ENCODE measurements around the gene SIL1.
A peak's percentile ranks its signal among the peaks of the same experiment; 100 is the strongest.
"Not testable (repeated sequence)": the region's sequence is repeated elsewhere in the genome, so short reads cannot be mapped to it uniquely, and the experiment has no call there.

Gene SIL1

GRCh38 chr5:139104577-139105276 lies 93.4 kb downstream of the SIL1 start:
- DNase-seq, result no peak

- DNase-seq, result no peak
Observed at GRCh38 chr5:139103762-139104161, 94.4 kb downstream of the SIL1 start.

DNA sequence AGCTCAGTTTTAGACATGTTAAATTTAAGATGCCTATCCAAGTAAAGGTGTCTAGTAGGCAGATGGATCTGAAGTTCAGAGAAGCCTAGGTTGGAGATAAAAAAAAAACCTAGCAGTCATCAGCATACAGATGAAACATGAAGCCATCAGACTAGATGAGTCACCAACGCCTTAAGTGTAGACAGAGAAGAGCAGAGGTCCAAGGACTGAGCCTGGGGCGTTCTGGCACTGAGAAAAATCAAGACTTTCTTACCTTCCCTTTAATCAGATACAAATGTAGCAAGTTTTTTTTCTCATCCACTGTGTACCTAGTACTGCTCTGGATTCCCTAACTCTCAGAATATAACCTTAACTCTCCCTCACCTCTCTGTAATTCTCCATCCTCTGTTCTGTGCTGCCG lies 97.3 kb downstream of the SIL1 start:
- DNase-seq, result no peak

DNA sequence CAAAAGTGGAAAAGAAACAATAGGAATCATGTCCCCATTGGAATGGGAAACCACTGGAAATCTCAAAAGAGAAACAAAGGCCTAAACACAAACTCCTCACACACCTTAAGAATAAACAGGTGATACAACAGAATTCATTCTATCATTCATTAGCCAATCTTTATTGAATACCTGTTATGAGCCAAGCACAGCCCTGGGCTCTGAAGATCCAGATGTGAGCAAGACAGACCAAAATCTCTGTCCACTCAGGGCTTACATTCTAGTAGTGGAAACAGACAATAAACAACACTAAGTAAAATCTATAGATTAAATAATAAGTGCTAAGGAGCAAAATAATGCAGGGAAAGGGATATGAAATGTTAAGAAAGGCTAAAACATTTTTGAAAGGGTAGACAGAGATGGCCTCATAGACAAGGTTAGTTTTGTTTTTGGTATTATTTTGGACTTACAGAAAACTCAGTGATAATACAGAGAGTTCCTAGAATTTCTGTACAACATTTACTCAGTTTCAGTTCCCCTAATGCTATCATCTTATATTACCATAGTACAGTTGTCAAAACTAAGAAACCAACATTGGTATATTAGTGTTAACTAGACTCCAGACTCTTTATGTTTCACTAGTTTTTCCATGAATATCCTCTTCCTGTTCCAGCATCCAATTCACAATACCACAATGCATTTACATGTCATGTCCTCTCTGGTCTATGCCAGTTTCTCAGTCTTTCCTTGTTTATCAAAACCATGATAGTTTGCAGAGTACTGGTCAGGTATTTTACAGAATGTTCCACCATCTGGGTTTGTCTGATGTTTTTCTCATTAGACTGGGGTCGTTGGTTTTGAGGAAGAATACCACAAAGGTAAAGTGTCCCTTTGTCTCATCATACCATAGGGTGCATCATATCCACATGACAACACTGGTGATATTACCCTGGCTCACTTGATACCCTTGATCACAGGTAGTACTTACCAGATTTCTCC lies 103.7 kb downstream of the SIL1 start:
- DNase-seq, result peak; percentile 31 to 51

DNA sequence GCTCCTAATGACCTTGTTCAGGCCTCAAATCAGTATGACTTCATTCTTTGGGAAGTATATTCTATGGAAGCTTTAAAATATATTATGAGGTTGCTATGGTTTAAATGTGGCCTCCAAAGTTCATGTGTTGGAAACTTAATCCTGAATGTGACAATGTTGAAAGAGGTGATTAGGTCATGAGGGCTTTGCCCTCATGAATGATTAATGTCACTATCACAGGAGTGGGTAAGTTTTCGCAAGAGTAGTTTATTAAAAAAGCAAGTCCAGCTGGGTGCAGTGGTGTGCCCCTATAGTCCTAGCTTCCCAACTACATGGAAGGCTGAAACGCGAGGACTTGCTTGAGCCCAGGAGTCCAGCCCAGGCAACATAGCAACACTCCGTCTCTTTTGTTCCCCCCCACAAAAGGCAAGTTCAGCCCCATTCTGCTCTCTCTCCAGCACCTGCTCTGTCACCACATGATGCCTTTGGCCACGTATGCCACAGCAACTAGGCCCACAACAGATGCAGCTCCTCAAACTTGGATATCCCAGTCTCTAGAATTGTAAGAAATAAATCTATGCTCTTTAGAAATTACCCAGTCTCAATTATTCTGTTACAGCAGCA lies 105.3 kb downstream of the SIL1 start:
- DNase-seq, result peak in 1 of 2 donors; percentile 17

DNA sequence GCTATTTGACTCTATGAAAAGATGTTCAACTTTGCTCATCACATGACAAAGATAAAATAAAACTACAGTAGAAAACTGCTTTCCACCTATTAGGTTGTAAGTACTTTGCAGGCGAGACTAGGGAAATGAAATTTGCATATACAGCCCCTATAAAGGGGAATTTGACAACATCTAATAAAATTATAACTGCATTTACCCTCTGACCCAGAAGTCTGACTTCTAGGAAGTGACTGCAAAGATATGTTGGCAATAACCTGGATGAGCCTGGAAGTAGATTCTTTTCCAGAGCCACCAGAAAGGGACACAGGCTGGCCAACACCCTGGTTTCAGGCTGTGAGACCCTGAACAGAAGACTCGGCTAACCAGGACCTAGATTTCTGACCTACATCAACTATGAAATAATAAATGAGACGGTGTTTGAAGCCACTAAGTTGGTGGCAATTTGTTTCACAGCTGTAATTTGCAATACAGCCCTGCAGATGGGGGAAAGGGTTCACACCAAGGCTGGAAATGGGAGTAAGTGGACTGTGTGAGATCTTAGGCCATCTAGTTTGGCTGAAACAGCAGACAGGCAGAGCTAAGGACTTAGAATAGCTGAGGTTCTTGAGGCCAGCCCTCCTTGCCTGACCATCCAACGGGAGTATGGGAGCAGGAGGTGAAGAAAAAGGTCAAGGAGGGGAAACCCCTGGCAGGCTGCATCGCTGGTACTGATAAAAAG lies 106.6 kb downstream of the SIL1 start:
- DNase-seq, result no peak

GRCh38 chr5:139090581-139090980 lies 107.6 kb downstream of the SIL1 start:
- no peak for DNase-seq

DNA sequence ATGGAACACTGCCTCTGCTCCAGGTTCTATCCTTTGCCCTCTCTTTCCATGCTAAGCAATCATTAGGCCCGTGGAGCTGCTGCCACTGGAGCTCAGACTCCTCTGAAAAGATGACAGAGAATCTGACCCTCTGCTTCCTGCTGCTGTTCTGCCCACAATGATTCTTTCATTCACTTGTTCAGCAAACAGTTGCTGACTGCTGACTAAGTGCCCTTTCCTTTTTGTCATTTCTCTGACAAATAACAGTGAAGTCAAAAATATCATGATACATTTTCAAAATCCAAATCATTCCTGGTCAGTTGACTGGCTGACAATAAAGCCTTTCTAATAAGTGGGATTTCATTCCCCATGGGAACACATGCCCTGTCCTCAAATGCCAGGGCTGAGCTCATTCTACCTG lies 110.1 kb downstream of the SIL1 start:
- no peak for DNase-seq

- no peak for DNase-seq
Observed at GRCh38 chr5:139082813-139083498, 115.2 kb downstream of the SIL1 start.

DNA sequence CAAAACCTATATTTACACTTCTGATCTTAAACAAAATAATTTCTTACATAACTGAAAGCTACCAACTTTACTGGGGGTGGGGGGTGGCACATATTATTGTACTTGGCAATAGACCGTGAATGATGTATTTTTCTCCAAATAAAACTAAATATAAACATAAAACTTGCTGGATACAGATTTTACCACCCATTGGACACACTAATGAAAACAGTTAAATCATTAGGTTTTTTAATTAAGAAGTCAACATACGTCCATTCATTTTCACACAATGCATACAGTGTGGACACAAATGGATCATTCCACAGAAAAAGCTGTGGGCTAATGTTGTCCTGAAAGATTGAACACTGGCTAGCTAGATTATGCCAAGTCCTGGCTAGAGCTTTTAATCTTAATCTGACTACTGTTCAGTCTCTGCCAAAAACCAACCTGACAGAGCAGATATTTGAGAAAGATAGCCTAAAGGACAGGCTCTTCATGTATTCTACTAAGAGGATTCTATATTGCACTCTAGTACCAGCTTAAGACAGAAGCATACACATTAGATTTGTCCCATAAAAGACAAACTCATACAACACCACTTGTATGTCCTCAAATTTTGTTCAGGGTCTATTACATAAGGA lies 118.1 kb downstream of the SIL1 start:
- no peak for DNase-seq

GRCh38 chr5:139079225-139079990 lies 118.8 kb downstream of the SIL1 start:
- peak; percentile 35 to 45 for DNase-seq

GRCh38 chr5:139078345-139078744 lies 119.8 kb downstream of the SIL1 start:
- peak; percentile 28 to 34 for DNase-seq

- no peak for DNase-seq
Observed at GRCh38 chr5:139077899-139078298, 120.3 kb downstream of the SIL1 start.

DNA sequence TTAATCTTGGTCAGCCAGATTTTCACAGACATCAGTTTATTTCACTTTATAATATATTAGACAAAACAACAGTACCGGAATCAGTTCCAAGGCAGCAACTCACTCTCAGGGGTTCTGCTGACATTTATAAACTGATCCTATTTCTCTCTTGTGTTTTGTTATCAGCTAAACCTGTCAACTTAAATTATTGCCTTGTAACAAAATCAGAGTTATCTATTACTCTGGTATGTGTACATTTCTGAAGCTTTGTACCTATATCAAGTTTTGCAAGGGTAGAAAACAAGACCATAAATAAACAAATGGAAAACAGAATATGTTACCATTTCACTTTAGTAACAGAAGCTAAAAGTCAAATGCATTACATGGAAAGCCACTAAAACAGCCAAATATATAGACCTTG lies 122.1 kb downstream of the SIL1 start:
- DNase-seq, result no peak

DNA sequence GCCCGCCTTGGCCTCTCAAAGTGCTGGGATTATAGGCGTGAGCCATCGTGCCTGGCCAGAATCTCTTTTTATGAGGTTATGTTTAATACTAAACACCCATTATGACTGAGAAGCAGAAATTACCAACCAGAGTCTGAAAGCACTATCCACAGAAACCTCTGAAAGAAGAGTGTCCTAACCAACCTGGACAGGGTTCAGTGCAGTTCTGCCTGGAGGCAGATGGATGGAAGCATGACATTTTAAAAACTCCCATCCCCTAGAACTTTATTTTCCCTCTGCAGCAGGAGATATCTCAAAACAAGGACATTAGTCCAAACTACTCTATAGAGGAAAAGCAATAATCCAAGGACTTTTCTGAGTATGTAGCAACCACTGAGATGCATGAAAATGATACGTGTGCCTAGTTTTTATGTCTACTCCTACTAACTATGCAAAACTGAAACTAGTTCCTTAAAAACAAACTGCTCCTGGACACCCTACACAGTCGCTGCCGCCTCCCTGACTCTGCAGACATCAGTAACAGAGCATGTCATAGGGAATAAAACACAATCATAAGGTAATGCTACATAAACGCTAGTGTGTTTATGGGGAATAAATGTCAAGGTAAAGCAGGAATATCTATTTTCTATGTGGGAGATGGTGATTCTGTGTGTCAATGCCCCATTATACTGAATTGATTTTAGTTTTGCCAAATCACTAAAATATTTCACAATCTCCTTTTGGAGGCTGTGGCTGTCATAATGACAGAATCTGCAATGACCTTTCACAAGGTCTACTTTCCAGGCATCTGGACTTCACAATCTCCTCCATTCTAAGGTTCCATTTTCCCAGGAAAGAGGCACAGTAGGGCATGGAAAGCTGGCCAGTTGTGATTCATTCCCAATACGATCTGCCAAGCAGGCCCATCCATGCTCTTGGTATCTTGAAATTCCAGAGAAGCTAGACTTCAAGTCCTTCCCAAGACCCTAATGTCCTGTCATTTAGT lies 122.8 kb downstream of the SIL1 start:
- peak; percentile 57 to 75 for DNase-seq

DNA sequence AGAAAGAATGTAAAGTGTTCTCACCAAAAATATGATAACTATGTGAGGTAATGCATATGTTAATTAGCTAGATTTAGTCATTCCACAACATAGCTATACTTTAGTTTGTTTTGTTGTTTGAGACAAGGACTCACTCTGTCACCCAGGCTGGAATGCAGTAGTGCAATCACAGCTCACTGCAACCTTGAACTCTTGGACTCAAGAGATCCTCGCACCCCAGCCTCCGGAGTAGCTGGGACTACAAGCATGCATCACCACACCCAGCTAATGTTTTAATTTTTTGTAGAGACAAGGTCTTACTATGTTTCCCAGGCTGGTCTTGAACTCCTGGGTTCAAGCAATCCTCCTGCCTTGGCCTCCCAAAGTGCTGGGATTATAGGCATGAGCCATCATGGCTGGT lies 124.2 kb downstream of the SIL1 start:
- DNase-seq, result not testable (repeated sequence)

DNA sequence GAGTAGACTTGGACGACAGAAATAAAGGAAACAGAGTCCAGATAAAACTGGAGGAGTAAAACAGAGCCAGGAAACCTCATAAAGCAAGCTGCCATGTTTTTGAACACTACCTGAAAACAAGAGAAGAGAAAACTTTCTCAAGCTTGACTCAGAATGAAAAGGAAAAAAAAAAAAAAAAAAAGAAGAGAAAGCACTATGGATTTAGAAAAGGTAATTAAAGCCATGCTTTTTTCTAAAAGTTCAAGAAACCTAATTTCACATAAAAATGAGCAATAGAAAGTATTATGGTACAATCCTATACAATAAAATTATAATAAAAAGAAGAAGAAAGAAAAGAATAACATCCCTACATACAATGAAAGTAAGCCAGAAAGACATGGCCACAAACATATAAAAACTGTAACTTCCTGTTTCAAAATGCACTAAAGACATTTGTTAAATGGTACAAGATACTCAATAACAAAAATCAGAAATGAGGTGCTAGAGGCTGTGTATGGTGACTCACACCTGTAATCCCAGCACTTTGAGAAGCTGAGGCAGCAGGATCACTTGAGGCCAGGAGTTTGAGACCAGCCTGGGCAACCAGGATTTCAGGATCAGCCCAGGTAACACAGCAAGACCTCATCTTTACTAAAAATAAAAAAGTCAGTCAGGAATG lies 129.5 kb downstream of the SIL1 start:
- DNase-seq, result no peak

DNA sequence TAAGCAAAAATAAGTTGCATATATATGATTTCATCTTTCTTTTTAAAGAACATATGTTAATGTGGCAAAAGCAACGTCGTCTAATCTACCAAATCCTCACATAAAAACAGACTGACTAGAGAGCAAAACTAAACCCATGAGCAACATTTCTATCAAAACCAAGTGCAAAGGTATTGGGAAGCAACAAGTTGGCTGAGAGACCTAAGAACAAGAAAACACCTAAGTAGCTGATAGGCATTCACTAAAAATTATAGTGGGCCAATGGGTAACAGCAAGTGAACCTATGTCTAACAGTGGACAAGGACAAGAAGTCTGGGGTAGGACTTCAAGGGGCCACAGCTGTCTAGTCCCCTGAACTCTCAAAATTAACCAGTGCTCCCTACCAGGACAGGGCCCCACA lies 130.1 kb downstream of the SIL1 start:
- no peak for DNase-seq

DNA sequence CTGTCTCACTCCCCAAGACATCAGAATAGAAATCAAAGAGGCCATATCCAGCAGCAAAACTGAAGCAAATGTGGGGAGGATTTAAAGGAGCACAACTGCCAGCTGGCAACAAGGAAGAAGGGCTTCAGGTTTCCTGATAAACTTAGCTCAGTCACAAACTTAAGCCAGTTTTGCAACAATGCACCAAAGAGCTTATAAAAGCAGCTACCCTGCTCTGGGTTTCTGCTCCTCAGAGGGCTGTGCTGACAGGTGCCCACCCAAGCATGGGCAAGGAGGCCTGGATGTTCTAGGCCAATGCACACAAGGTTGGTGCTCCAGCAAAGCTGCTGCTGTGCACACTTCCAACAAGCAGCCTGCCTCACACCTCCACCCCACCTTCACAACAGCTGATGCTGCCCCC lies 132.9 kb downstream of the SIL1 start:
- DNase-seq, result no peak
